GM19035 (cell line): Measurements from ENCODE around the gene WWTR1.

Source experiments
- ATAC-seq: cut with Tn5 transposase; IDR thresholded peaks from one replicate; pipeline ENCODE4 v1.9.1; 2021; ENCODE audit not compliant: unreplicated experiment

The WWTR1 gene

GRCh38 chr3:149502438-149502837, 155.4 kb downstream of the WWTR1 start:
- ATAC-seq, result no peak

DNA sequence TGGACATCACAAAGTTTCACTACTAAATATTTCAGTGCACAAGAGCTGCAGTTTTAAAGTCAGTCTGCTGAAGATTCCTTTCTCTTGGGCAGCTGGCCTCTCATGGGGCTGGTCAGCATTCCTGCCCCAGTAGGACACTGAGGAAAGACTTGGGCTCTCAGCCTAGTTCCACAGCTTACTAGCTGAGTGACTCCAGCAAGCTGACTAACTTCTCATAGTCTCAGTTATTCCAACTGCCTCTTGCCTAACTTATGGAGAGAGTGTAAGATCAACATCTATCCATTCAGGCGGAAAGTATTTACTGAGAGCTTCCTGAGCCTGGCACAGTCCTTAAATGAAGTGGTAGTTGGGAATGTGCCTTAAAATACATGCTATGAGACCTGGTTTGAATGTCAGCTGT, 156.3 kb downstream of the WWTR1 start:
- ATAC-seq, result no peak

DNA sequence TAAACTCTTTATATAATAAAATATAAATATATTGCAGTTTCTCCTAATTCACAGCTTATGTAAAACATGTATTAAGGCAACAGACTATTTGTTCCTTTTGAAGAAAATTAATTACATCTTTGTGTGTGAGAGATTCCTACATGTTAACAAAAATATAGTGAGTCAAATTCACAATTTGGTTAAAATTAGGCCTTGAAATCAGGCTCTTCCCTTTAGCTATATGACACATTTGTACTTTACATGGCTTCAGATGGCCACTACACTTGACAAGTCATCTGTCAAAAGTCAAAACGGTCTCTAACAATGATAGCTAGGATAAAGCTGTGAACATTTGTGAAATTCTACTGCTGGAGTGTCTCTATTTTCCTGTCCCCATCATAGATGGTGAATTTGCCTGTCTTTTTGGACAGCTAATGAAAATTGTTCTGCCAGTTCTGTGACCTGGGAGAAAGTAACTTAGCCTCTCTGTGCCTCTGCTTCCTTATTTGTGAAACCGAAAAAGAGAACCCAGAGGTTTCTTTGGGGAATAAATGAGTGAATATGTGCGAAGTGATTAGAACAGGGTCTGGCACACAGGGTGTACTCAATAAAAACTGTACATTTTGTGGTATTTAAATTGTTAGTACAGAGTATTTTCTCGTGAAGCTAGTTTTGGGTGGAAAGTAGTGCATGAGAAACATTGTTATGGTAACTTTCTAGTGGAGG, 159.7 kb downstream of the WWTR1 start:
- ATAC-seq, result no peak

DNA sequence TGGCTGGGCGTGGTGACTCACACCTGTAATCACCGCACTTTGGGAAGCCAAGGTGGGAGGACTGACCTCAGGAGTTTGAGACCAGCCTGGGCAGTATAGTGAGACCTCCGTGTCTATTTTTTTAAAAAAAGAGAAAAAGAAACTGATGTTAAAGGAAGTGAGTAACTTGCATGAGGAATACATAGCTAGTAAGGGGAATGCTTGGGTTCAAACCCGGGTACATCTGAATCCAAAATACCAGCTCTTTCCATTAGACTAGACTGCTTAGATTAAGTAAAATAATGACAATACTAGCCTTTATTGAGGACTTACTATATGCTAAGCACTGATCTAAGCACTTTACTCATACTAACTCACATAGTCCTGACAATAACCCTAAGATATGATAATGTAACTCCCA, 160.9 kb downstream of the WWTR1 start:
- no peak for ATAC-seq

- ATAC-seq, result no peak
These were observed 162.2 kb downstream of the WWTR1 start for GRCh38 chr3:149495581-149496125.

GRCh38 chr3:149494759-149495580, 162.9 kb downstream of the WWTR1 start:
- no peak for ATAC-seq

DNA sequence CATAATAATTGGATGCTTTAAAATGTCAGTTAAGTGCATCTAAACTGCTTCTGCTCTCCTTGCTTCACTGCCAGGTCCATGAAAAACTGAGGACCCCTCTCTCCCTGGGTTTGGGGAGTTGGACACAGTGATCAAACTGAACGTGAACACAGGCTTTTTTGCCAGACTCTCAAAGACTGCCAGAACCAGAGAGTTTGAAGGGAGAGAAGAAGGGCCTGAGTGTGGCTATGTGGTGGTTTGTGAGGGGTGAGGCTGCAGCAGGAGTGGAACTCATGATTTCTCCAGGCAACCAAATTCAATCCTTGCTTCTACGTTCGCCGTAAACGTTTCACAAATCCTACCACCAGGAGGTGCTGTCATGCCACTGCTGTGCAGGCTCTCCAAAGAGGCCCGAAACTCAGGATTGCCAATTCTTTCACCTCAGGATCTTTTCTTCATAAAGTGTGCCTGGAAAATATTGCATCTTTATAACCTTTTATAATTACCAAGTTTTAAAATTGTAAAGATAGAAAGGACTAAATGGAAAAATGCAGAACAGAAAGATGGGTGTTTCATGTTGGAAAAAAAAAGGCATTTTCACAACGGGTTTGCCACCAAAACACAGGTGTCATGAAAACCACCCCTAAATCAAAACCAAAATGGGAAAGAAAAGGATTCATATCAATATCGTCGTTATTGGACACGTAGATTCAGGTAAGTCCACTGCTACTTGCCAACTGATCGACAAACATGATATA, 163.6 kb downstream of the WWTR1 start:
- peak; percentile 69 for ATAC-seq

GRCh38 chr3:149493315-149494021, 164.4 kb downstream of the WWTR1 start:
- no peak for ATAC-seq

GRCh38 chr3:149490260-149490971, 167.4 kb downstream of the WWTR1 start:
- no peak for ATAC-seq

DNA sequence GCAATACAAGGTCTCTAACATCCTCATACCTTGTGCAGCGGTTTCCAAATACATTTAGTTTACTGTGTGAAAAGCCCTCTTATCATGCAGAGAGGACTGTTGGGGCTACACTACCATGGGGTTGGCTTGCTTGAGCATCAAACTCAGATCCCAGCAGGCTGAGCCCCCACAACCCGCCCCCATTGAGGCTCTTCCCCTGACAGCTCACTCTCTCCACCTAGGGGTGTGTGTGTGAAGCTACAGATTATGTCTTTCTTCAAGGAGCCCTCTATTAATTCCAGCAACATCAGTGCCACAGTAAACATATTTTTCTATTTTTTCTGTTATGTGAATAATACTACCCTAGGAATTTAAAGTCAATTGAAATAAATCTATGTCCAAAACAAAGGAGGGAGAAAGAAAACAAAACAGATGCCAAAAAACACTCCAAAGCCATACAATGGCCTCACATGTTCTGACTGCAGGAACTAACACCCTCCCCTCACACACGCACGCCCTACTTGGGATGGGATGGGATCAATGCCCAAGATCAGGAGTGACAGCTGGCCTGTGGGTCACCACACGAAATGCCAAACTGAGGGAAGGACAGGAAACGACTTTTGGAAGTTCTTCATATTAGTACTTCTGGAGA, 168.7 kb downstream of the WWTR1 start:
- no peak for ATAC-seq

GRCh38 chr3:149487598-149488197, 170.1 kb downstream of the WWTR1 start:
- ATAC-seq, result peak; percentile 58

DNA sequence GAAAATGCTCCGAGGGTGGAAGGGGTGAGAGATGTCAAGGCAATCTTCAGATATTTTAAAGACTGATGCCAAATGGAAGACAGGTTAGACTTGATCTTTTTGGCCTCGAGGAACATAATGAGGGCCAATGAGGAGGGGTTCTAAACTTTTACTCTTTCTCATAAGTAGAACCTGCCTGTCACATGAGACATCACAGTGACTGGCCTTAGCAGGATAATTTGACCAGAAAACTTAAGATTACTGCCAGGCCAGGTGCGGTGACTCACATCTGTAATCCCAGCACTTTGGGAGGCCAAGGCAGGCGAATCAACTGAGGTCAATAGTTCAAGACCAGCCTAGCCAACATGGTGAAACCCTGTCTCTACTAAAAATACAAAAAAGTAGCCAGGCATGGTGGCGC, 171.1 kb downstream of the WWTR1 start:
- ATAC-seq, result no peak

- no peak for ATAC-seq
These were observed 176.3 kb downstream of the WWTR1 start for GRCh38 chr3:149481491-149481890.

- no peak for ATAC-seq
These were observed 176.8 kb downstream of the WWTR1 start for GRCh38 chr3:149481056-149481455.

DNA sequence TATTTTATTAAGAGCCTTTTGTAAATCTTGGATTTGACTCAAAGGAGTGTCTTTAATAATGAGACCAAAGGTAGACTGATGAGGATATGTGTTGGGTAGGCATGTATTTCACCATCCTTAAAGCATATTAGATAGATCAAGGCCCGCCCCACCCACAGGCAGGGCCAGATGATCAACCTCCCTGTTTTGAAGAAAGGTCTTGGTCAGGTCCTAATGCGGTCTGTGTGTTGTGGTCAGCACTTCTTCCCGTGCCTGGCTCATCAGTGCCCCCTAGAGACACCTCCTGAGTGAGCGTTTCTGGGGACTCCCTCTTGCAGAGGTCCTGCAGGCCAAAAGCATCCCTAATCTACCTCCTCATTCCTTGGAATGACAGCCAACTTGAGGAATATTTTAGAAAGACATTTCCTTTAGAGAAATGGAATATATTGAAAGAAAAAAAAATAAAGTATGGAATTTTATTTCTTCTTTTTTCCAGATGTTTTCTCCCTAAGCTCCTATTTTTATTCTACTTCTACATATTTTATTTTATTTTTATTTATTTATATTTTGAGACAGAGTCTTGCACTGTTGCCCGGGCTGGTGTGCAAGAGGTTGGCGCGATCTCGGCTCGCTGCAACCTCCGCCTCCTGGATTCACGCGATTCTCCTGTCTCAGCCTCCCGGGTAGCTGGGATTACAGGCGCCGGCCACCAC, 177.4 kb downstream of the WWTR1 start:
- ATAC-seq, result peak; percentile 97

DNA sequence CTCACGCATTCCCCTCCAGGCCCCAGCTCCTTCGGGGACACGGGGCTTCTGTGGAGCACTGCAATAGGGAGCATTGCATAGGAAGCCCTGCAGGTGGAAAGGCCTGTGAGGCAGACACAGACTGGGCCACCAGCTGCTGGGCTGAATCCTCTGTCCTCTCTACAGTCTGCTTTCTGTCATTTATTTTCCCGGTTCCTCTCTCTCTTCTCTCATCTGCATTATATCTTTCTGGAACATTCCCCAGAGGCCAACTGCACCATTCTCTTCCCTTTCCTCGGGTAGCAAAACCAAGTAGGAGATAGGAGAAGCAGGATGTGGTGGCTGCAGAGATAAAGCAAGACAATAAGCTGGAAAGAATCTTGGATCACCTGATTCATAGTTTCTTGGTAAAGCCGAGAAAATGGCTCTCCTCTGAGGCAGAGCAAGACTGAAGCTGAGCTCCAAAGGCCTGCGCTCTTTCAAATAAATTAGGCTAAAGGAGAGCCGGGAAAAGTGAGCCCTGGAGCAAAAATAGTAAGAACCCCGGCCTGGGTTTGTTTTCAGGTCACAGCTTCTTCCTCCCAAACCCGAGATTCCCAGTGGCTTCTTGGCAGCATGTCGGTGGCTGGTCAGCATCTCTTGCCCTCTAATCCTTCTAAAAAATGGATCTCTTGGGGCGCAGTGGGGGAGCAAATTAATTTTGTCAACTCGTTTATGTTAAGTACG, 178.1 kb downstream of the WWTR1 start:
- ATAC-seq, result no peak

GRCh38 chr3:149476225-149476624, 181.6 kb downstream of the WWTR1 start:
- ATAC-seq, result no peak

DNA sequence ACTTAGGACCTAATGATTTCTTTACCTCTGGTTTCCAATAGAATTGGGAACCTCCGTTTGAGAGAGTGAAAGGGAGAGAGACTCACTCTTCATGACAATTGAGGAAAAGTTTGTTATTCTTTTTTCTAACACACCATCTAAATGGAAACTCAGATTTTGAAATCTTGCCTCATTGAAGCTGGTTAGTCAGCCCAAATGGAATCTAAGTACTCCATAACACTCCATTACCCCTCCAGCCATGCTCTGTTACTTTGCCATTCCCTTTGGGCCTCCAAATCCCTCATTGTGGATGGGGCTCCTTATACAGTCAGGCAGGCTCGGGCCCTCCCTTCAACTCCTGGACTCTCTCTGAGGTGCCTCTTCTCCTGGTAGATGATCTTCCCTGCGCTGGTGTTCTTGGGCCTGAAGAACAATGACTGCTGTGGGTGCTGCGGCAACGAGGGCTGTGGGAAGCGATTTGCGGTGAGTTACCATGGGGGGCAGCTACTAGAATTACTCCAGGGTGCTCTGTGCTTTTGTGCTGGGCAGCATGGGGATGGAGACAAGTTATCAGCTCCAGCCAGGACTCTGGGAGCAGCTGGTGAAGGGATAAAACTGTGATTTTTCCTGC, 182.3 kb downstream of the WWTR1 start:
- ATAC-seq, result no peak
